Retinal pigment epithelial cell (primary cell): ENCODE data around the gene RALB.

ENCODE experiments used
- DNase-seq: peaks from one replicate; pipeline ENCODE4 v3.0.0-alpha.2; 2010; ENCODE audit warnings: low read depth
- H3K4me3 ChIP-seq: 2 replicates; pipeline ENCODE4 v1.5.1; 2011; ENCODE audit warnings: mild to moderate bottlenecking, low read length, control low read depth, moderate library complexity
- TF ChIP-seq, protein P1 (sequence below): conservative IDR thresholded peaks from 2 replicates; pipeline ENCODE4 v1.5.1; 2011; ENCODE audit warnings: low read depth, low read length, control low read depth, inconsistent platforms

The RALB gene

DNA sequence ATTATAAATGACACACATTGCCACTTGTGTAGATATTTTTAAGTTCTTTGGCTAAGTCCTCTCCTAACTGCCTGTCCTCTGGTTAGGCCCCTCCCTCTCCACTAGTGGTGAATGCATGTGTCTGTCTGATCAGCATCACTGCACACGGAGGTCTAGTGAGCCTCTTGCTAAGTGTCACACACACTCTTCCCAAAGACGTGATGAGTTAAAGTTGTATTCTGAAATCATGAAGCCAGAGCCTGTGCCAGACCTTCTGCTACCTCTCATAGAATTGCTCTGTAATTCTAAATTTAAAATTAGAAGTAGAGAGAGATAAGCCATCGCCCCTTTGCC is 41.3 kb downstream of the RALB start:
- no peak overlapping the region for H3K4me3 ChIP-seq
- TF ChIP-seq, protein P1, sequence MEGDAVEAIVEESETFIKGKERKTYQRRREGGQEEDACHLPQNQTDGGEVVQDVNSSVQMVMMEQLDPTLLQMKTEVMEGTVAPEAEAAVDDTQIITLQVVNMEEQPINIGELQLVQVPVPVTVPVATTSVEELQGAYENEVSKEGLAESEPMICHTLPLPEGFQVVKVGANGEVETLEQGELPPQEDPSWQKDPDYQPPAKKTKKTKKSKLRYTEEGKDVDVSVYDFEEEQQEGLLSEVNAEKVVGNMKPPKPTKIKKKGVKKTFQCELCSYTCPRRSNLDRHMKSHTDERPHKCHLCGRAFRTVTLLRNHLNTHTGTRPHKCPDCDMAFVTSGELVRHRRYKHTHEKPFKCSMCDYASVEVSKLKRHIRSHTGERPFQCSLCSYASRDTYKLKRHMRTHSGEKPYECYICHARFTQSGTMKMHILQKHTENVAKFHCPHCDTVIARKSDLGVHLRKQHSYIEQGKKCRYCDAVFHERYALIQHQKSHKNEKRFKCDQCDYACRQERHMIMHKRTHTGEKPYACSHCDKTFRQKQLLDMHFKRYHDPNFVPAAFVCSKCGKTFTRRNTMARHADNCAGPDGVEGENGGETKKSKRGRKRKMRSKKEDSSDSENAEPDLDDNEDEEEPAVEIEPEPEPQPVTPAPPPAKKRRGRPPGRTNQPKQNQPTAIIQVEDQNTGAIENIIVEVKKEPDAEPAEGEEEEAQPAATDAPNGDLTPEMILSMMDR, result no peak
- no peak for DNase-seq

DNA sequence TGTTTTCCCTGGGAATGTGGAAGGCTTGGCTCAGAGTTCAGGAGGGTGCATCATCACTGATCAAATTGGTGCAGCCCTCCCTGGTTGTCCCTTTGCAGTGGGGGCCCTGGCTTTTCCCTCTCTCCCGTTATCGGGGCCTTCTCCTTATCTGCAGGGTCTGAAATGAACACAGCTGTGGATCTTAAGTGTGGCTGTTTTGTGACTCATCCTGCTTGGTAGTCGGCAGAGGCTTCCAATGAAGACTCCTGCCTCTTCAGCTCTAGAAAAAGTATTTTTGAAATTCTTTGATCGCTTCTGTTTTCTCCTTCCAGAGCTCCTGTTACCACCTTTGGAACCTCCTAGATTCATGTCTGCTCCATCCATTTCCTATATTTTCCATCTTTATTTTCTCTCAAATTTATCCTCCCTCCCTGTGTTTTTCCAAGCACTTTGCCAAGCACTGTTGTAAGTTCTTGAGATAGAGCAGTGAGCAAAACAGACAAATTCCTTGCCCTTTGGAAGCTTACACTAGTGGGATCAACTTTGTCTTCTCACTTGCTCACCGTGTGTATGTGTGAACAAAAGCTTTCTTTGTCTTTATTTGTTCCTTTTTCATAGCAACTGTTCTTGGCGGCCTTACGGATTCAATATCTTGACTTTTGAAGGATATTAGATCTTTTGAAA is 45.7 kb downstream of the RALB start:
- no peak overlapping the region for H3K4me3 ChIP-seq
- no peak for DNase-seq
- TF ChIP-seq, protein P1, result no peak

DNA sequence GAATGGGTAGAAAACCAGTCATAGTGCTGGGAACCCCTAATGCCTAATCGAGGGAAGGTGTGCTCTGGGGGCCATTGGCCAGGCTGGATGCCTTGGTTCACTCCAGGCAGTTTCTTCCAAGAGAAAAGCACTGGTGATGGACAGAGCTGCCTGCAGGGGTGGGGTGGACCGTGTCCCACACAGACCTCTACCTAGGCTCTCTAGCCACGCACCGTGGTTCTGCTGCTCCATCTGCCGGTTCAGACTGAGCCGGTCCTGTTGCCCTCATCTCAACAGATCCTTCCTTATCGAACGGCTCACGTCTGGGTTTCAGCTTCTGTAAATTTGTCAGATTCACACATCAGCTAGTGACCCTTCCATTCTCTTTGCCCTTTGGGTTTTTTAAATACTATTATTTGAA is 46.4 kb downstream of the RALB start:
- TF ChIP-seq, protein P1, result no peak
- DNase-seq, result no peak
- H3K4me3 ChIP-seq, result no peak overlapping the region

DNA sequence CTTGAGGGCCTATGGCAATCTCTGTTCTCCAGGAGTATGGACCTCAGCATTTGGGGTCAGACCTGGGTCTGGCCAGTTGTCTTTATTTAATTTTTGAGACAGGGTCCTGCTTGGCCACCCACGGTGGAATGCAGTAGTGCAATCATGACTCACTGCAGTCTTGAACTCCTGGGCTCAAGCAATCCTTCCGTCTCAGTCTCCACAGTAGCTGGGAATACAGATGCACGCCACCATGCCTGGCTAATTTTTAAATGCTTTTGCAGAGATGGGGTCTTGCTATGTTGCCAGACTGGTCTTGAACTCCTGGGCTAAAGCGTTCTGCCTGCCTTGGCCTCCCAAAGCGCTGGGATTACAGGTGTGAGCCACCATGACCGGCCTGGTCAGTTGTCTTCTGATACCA is 46.9 kb downstream of the RALB start:
- no peak overlapping the region for H3K4me3 ChIP-seq
- TF ChIP-seq, protein P1, result no peak
- DNase-seq, result no peak

DNA sequence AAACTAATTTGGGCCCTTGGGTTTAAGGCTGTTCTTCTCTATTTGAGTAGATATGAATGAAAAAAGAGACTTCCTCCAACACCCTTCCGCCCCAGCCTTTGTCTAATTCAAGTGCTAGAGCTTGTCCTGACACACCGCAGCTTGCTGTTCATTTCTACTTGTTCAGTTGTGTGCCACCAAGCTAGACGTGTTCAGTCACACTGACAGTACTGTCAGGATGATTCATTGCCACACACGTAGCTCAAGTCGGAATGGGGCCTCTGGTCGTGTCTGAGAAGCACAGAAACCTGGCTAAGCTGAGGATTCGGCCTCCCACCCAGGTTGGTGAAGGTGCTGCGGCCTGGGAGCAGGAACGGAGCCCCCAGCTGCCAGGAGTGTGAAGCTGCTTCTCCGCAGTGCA is 47.7 kb downstream of the RALB start:
- no peak for DNase-seq
- H3K4me3 ChIP-seq, result no peak overlapping the region
- TF ChIP-seq, protein P1, result no peak

DNA sequence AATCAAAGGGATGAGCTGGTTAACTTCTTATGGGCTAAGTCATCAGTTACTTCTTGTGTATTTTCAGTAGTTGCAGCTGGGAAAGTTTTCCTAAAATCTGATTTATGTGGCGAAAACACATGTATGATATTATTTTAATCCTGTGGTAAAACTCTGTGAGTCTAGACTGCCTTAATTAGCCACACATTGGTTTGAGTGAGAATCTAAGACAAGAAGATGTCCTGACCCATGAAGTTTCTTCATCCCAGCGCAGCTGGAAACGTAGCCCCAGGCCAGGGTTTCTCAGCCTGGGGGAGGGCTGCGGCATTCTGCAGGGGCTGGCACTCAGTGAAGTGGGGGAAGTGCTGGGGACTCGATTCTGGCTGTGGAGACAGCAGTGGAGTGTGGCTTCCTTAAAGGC is 48.6 kb downstream of the RALB start:
- TF ChIP-seq, protein P1, result no peak
- DNase-seq, result no peak
- H3K4me3 ChIP-seq, result no peak overlapping the region

DNA sequence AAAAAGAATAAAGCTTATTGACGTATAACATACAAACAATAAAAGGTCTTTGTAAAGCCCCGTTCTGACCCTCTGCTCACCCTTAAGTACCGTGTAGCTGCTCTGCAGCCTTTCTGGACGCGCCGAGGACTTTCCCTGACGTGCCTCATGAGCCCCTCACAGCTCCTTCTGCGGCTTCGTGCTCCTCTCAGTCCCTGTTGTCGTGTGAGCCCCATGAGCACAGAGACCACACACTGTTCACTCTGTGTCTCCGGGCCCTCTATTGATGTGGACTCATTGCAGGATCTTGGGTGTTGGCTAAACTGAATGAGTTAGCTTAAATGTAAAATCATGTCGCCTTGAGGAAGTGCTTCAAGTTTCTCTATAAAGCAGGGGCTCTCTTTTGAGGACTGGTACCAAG is 49.6 kb downstream of the RALB start:
- TF ChIP-seq, protein P1, result no peak
- H3K4me3 ChIP-seq, result no peak overlapping the region
- DNase-seq, result no peak
